HL-60 (cell line): Measurements from ENCODE around the gene RHOH.

Source experiments
- CTCF ChIP-seq: IDR thresholded peaks from one replicate; pipeline ENCODE4 v1.5.1; 2011; ENCODE audit warnings: low read length, control low read depth, inconsistent platforms; ENCODE audit not compliant: insufficient read depth
- REST ChIP-seq: IDR thresholded peaks from 2 replicates; pipeline ENCODE4 v1.6.1; 2012; ENCODE audit warnings: low read depth; ENCODE audit not compliant: insufficient replicate concordance

GRCh38 chr4:40152637-40153036, 44.2 kb upstream of the RHOH start:
- TF ChIP-seq CTCF = no peak
- no peak for TF ChIP-seq REST
